SHP77 treated with DMSO at 0.1 percent for 48 hours (cell line): ENCODE data around the gene XPNPEP2.

Experiments used
- DNase-seq: peaks from one replicate; lab custom pipeline; 2025; lab: John Stamatoyannopoulos, UW

Gene XPNPEP2

GRCh38 chrX:129780441-129781105, 41.8 kb downstream of the XPNPEP2 start:
- DNase-seq, result no peak

- DNase-seq, result no peak
Measured at GRCh38 chrX:129781134-129781672, 42.4 kb downstream of the XPNPEP2 start.

- DNase-seq, result no peak
Measured at GRCh38 chrX:129781680-129782495, 43.1 kb downstream of the XPNPEP2 start.

GRCh38 chrX:129782706-129783105, 43.9 kb downstream of the XPNPEP2 start:
- DNase-seq, result no peak

GRCh38 chrX:129783291-129783713, 44.5 kb downstream of the XPNPEP2 start:
- DNase-seq, result no peak

- DNase-seq, result no peak
Measured at GRCh38 chrX:129784371-129784770, 45.6 kb downstream of the XPNPEP2 start.

- no peak for DNase-seq
Measured at GRCh38 chrX:129785160-129785947, 46.6 kb downstream of the XPNPEP2 start.

- no peak for DNase-seq
Measured at GRCh38 chrX:129786210-129786651, 47.5 kb downstream of the XPNPEP2 start.

- DNase-seq, result no peak
Measured at GRCh38 chrX:129787336-129788055, 48.7 kb downstream of the XPNPEP2 start.

- no peak for DNase-seq
Measured at GRCh38 chrX:129788527-129788926, 49.7 kb downstream of the XPNPEP2 start.

- no peak for DNase-seq
Measured at GRCh38 chrX:129790146-129790545, 51.4 kb downstream of the XPNPEP2 start.

GRCh38 chrX:129790808-129791207, 52.0 kb downstream of the XPNPEP2 start:
- DNase-seq, result no peak

GRCh38 chrX:129791336-129791735, 52.6 kb downstream of the XPNPEP2 start:
- DNase-seq, result no peak

GRCh38 chrX:129791961-129792570, 53.3 kb downstream of the XPNPEP2 start:
- DNase-seq, result no peak

GRCh38 chrX:129792586-129793291, 54.0 kb downstream of the XPNPEP2 start:
- no peak for DNase-seq

- peak; percentile 72 for DNase-seq
Measured at GRCh38 chrX:129793604-129794191, 54.9 kb downstream of the XPNPEP2 start.

GRCh38 chrX:129795584-129795983, 56.8 kb downstream of the XPNPEP2 start:
- no peak for DNase-seq

- no peak for DNase-seq
Measured at GRCh38 chrX:129797251-129797906, 58.6 kb downstream of the XPNPEP2 start.

GRCh38 chrX:129798456-129798855, 59.7 kb downstream of the XPNPEP2 start:
- no peak for DNase-seq

GRCh38 chrX:129798888-129799287, 60.1 kb downstream of the XPNPEP2 start:
- DNase-seq, result no peak
